Neural progenitor cell (in vitro differentiated cells): ENCODE measurements around the gene SLCO1B1.

Experiments
- CTCF ChIP-seq: fragments of 200-600 bp; sonication (generic); IDR thresholded peaks from 2 replicates; pipeline ENCODE4 v1.5.1; 2017; ENCODE audit warnings: antibody characterized with exemption, mild to moderate bottlenecking
- EZH2 ChIP-seq: fragments of 200-600 bp; sonication (generic); IDR thresholded peaks from 2 replicates; pipeline ENCODE4 v1.6.1; 2017; ENCODE audit warnings: antibody characterized with exemption, mild to moderate bottlenecking, moderate library complexity
- EZH2phosphoT487 ChIP-seq: fragments of 200-600 bp; sonication (generic); IDR thresholded peaks from 2 replicates; pipeline ENCODE4 v1.6.1; 2017; ENCODE audit warnings: antibody characterized with exemption

DNA sequence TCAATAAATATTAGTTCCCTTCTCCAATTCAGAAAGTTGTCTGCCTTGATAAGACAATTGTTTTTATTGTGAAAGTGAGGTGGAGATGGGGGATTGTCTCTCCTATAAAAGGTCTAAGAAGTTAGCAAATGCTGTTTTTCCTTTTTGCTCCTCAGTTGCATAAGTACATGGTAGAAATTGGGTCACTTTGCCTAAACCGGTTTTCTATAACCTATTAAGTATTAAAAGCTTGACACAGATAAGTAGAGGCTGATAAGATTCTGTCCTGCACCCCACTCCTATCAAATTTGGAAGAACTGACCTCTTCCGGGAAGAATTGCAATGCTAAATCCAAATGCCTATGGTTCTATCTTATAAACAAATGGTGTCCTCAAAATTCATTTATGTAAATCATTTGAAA lies 7.0 kb downstream of the SLCO1B1 start:
- no peak for TF ChIP-seq CTCF
- TF ChIP-seq EZH2phosphoT487, result no peak
- no peak for TF ChIP-seq EZH2
